Measurements from ENCODE around the gene RFX7.

The RFX7 gene

GRCh38 chr15:56102441-56102840 lies 141.2 kb downstream of the RFX7 start:
- no peak for TF ChIP-seq ZNF274 (IDR thresholded peaks at IDR 0.05; ENCODE audit: low read depth, low read length)
- DNase-seq (ENCODE audit: low read depth, low spot score): no peak
- H3K9me3 ChIP-seq (ENCODE audit: insufficient read depth, low read length): no peaks in the 10 kb centered on the region

DNA sequence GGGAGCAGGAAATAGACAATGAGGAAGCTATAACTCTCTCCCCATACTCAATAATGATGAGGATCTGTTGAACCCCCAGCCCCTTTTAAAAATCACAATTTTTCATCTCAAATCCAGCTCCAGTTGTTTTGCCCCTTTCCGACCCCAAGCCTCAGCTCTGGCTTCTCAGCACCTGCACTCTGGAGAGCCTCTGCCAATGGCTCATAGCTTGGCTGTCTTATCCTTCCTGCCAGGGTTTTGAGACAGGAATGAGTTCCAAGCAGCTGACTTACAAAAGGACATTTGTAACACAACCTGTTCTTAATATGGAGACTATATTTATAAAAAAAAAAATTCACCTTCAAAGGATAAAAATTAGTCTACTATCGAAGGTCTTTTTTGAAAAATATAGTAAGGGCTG lies 144.4 kb downstream of the RFX7 start:
- Histone ChIP-seq H3K4me1 (ENCODE audit: insufficient read depth, insufficient read length) (no peaks in the 10 kb centered on the region), H3K36me3 (ENCODE audit: insufficient read depth, insufficient read length, low read length) (peaks cover 47% of the 10 kb centered on the region), H3K9me3 (ENCODE audit: insufficient read depth, low read length) (no peaks in the 10 kb centered on the region), H3K4me3 (ENCODE audit: insufficient read length, low read depth) (no peak overlapping the region), H3K9ac (ENCODE audit: insufficient read length, low read depth) (no peak overlapping the region), H3K27me3 (ENCODE audit: insufficient read depth, insufficient read length) (no peaks in the 10 kb centered on the region)
- TF ChIP-seq SUZ12 (IDR thresholded peaks at IDR 0.05; ENCODE audit: extremely low read depth, insufficient read depth, insufficient read length) (no peak), ZNF274 (IDR thresholded peaks at IDR 0.05; ENCODE audit: low read depth, low read length) (no peak), YY1 (IDR thresholded peaks at IDR 0.05; ENCODE audit: insufficient read depth, insufficient read length) (no peak)
- DNase-seq (ENCODE audit: low read depth, low spot score): no peak

More at GRCh38 chr15:56102441-56102840, 141.2 kb downstream of the RFX7 start:
- Histone ChIP-seq H3K4me3 (ENCODE audit: insufficient read length, low read depth) (no peak overlapping the region), H3K27me3 (ENCODE audit: insufficient read depth, insufficient read length) (no peaks in the 10 kb centered on the region), H3K36me3 (ENCODE audit: insufficient read depth, insufficient read length, low read length) (peaks cover 21% of the 10 kb centered on the region), H3K9ac (ENCODE audit: insufficient read length, low read depth) (no peak overlapping the region), H3K4me1 (ENCODE audit: insufficient read depth, insufficient read length) (no peaks in the 10 kb centered on the region)

DNA sequence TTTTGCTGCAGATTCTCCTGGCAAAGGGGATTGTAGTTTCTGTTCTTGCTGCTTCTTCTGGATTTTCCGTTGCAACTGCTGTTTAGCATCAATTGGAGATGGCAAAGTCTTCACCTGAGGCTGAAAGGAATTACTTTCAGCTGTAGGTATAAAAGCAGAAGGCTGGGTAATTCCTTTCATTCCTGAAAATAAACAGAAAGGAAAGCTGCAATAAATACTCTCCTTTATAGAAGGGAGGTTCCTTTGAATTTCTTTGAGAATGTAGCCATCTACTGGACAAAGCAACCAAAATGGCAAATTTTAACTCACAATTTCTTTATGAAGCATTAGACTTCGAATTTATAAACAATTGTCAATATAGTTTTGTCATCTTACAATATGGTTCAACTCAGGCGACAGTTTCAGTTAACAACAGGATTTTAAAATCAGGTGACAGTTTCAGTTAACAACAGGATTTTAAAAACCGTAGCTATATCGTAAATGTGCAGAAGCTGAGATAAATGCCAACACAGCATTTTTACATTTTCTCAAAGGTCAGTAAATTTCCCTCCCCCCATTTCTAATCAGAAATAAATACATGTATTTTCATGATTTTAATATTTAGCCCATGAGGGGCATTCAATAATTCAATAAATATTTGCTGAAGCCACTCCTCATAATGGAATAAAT lies 145.3 kb downstream of the RFX7 start:
- H3K4me3 ChIP-seq (ENCODE audit: insufficient read length, low read depth): no peak overlapping the region
- TF ChIP-seq YY1 (IDR thresholded peaks at IDR 0.05; ENCODE audit: insufficient read depth, insufficient read length): no peak
- TF ChIP-seq ZNF274 (IDR thresholded peaks at IDR 0.05; ENCODE audit: low read depth, low read length): no peak
- TF ChIP-seq SUZ12 (IDR thresholded peaks at IDR 0.05; ENCODE audit: extremely low read depth, insufficient read depth, insufficient read length): no peak
- H3K9ac ChIP-seq (ENCODE audit: insufficient read length, low read depth): no peak overlapping the region
- no peaks in the 10 kb centered on the region for H3K4me1 ChIP-seq (ENCODE audit: insufficient read depth, insufficient read length)
- no peaks in the 10 kb centered on the region for H3K27me3 ChIP-seq (ENCODE audit: insufficient read depth, insufficient read length)
- no peaks in the 10 kb centered on the region for H3K9me3 ChIP-seq (ENCODE audit: insufficient read depth, low read length)
- peaks cover 57% of the 10 kb centered on the region for H3K36me3 ChIP-seq (ENCODE audit: insufficient read depth, insufficient read length, low read length)
- DNase-seq (ENCODE audit: low read depth, low spot score): no peak

DNA sequence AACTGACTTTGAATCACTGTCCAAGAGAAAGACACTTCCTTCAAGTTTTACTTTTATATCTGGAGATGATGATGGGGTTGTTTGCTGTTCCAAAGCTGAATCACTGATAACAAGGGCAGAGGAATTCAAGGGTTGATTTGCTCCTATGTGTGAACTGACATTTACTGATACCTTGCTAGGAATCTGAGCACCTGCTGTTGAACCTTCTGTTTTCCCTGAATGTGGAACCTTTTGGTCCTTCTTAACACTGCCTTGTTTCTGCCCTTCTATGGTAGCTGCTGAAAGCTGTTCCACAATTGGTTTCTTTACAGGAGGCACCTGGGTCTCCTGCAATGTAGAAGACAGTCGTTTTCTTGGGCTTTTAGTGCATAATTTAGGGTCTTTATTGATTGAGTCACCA lies 148.3 kb downstream of the RFX7 start:
- DNase-seq (ENCODE audit: low read depth, low spot score): no peak
- no peak overlapping the region for H3K9ac ChIP-seq (ENCODE audit: insufficient read length, low read depth)
- H3K27me3 ChIP-seq (ENCODE audit: insufficient read depth, insufficient read length): no peaks in the 10 kb centered on the region
- peaks cover 58% of the 10 kb centered on the region for H3K36me3 ChIP-seq (ENCODE audit: insufficient read depth, insufficient read length, low read length)
- no peak overlapping the region for H3K4me3 ChIP-seq (ENCODE audit: insufficient read length, low read depth)
- TF ChIP-seq ZNF274 (IDR thresholded peaks at IDR 0.05; ENCODE audit: low read depth, low read length) (no peak), SUZ12 (IDR thresholded peaks at IDR 0.05; ENCODE audit: extremely low read depth, insufficient read depth, insufficient read length) (no peak)
- H3K9me3 ChIP-seq (ENCODE audit: insufficient read depth, low read length): no peaks in the 10 kb centered on the region
- no peaks in the 10 kb centered on the region for H3K4me1 ChIP-seq (ENCODE audit: insufficient read depth, insufficient read length)

- no peaks in the 10 kb centered on the region for H3K9me3 ChIP-seq (ENCODE audit: insufficient read depth, low read length)
- no peak for TF ChIP-seq ZNF274 (IDR thresholded peaks at IDR 0.05; ENCODE audit: low read depth, low read length)
- TF ChIP-seq YY1 (IDR thresholded peaks at IDR 0.05; ENCODE audit: insufficient read depth, insufficient read length): no peak
- TF ChIP-seq SUZ12 (IDR thresholded peaks at IDR 0.05; ENCODE audit: extremely low read depth, insufficient read depth, insufficient read length): no peak
- no peaks in the 10 kb centered on the region for H3K27me3 ChIP-seq (ENCODE audit: insufficient read depth, insufficient read length)
- H3K4me1 ChIP-seq (ENCODE audit: insufficient read depth, insufficient read length): no peaks in the 10 kb centered on the region
- DNase-seq (ENCODE audit: low read depth, low spot score): no peak
- H3K9ac ChIP-seq (ENCODE audit: insufficient read length, low read depth): no peak overlapping the region
- peaks cover 51% of the 10 kb centered on the region for H3K36me3 ChIP-seq (ENCODE audit: insufficient read depth, insufficient read length, low read length)
- no peak overlapping the region for H3K4me3 ChIP-seq (ENCODE audit: insufficient read length, low read depth)
Measured at GRCh38 chr15:56094171-56094570, 149.5 kb downstream of the RFX7 start.

DNA sequence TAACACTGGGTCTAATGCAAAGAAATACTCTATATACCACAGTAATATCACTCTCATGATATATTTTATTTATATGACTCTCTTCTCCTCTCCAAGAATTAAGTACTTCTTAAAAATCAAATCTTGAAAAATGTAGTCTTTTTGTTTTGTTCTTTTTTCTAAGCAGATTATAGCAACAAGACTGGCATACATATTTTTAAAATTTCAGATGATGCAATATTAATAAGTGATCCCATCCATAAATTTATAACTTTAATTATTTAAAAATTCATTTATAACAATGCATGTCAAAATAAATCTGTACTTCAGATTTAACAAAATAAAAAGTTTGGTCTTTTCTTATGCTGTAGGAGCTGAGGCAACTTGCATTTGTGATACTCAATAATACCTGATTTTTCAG lies 155.3 kb downstream of the RFX7 start:
- no peak overlapping the region for H3K4me3 ChIP-seq (ENCODE audit: insufficient read length, low read depth)
- H3K9ac ChIP-seq (ENCODE audit: insufficient read length, low read depth): no peak overlapping the region
- H3K9me3 ChIP-seq (ENCODE audit: insufficient read depth, low read length): no peaks in the 10 kb centered on the region
- DNase-seq (ENCODE audit: low read depth, low spot score): no peak
- no peaks in the 10 kb centered on the region for H3K4me1 ChIP-seq (ENCODE audit: insufficient read depth, insufficient read length)
- no peaks in the 10 kb centered on the region for H3K27me3 ChIP-seq (ENCODE audit: insufficient read depth, insufficient read length)
- TF ChIP-seq ZNF274 (IDR thresholded peaks at IDR 0.05; ENCODE audit: low read depth, low read length): no peak
- TF ChIP-seq YY1 (IDR thresholded peaks at IDR 0.05; ENCODE audit: insufficient read depth, insufficient read length): no peak
- TF ChIP-seq SUZ12 (IDR thresholded peaks at IDR 0.05; ENCODE audit: extremely low read depth, insufficient read depth, insufficient read length): no peak
- peaks cover 8% of the 10 kb centered on the region for H3K36me3 ChIP-seq (ENCODE audit: insufficient read depth, insufficient read length, low read length)

DNA sequence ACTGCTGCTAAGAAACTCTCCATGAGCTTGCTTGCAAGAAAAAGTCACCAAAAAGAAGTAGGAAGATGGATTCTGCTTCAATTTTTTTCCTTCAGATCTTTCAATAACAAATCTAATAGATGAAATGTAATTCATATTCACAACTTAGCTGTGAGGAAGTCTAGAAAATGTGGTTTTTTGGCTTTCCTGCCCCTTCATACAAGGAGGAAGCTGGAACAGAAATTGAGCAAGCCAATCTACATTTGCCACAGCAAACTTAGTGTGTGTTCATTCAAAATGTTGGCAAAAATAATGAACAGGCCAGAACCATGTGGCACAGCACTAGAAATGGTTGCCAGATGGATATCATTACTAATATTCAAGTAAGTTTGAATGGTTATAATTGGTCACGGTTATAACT lies 157.1 kb downstream of the RFX7 start:
- no peak overlapping the region for H3K4me3 ChIP-seq (ENCODE audit: insufficient read length, low read depth)
- H3K9ac ChIP-seq (ENCODE audit: insufficient read length, low read depth): no peak overlapping the region
- TF ChIP-seq SUZ12 (IDR thresholded peaks at IDR 0.05; ENCODE audit: extremely low read depth, insufficient read depth, insufficient read length): no peak
- TF ChIP-seq YY1 (IDR thresholded peaks at IDR 0.05; ENCODE audit: insufficient read depth, insufficient read length): no peak
- no peak for TF ChIP-seq ZNF274 (IDR thresholded peaks at IDR 0.05; ENCODE audit: low read depth, low read length)
- no peaks in the 10 kb centered on the region for H3K4me1 ChIP-seq (ENCODE audit: insufficient read depth, insufficient read length)
- DNase-seq (ENCODE audit: low read depth, low spot score): no peak
- H3K9me3 ChIP-seq (ENCODE audit: insufficient read depth, low read length): no peaks in the 10 kb centered on the region
- H3K36me3 ChIP-seq (ENCODE audit: insufficient read depth, insufficient read length, low read length): no peaks in the 10 kb centered on the region
- H3K27me3 ChIP-seq (ENCODE audit: insufficient read depth, insufficient read length): no peaks in the 10 kb centered on the region

Data from NT2/D1 (cell line).